Measurements from ENCODE around the gene FAM13A.

Gene FAM13A

DNA sequence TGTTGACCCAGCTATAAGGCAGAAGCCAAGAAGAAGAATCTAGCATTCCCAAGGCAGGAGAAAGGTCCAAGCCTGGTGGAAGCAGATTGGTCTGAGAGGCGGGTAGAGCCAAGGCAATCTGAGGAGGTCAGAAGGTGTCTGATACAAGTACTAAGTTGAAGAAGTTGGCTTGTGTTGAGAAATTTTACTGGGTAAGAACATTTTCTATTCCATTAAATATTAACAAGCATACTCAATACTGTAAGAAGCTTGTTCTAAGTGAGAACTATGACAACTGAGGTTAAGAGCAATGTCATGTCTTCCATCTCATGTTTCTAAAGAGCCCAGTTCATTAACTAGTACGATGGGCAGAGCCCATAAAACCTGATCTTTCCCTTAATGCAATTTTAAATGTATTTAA, 75.0 kb downstream of the FAM13A start:
- no peak for DNase-seq (ENCODE audit: low read depth)
- TF ChIP-seq, protein P1, sequence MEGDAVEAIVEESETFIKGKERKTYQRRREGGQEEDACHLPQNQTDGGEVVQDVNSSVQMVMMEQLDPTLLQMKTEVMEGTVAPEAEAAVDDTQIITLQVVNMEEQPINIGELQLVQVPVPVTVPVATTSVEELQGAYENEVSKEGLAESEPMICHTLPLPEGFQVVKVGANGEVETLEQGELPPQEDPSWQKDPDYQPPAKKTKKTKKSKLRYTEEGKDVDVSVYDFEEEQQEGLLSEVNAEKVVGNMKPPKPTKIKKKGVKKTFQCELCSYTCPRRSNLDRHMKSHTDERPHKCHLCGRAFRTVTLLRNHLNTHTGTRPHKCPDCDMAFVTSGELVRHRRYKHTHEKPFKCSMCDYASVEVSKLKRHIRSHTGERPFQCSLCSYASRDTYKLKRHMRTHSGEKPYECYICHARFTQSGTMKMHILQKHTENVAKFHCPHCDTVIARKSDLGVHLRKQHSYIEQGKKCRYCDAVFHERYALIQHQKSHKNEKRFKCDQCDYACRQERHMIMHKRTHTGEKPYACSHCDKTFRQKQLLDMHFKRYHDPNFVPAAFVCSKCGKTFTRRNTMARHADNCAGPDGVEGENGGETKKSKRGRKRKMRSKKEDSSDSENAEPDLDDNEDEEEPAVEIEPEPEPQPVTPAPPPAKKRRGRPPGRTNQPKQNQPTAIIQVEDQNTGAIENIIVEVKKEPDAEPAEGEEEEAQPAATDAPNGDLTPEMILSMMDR (IDR thresholded peaks at IDR 0.05; ENCODE audit: control insufficient read depth, insufficient read depth, low read depth, low read length, missing control alignments), result no peak
- no peak overlapping the region for H3K4me3 ChIP-seq (ENCODE audit: control insufficient read depth, low read depth, low read length)

DNA sequence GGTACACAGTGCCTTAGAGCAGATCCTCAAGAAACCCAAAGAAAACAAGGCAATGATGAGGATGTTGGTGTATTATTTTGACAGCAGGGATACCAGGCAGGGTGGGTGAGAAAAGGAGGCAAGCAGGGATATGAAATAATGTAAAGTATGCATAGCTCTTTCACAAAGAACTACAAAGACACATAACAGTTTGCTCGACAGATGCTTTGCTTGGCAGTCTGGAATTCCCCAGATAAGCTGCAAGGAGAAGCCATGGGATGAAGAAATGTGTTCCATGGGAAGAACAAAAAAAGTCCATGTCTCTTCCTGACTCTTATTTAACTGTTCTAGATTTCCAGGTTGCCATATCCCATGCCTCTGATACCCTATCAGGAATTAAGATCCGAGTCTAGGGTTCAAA, 75.4 kb downstream of the FAM13A start:
- no peak for DNase-seq (ENCODE audit: low read depth)
- H3K4me3 ChIP-seq (ENCODE audit: control insufficient read depth, low read depth, low read length), result no peak overlapping the region
- TF ChIP-seq, protein P1 (IDR thresholded peaks at IDR 0.05; ENCODE audit: control insufficient read depth, insufficient read depth, low read depth, low read length, missing control alignments), result no peak

DNA sequence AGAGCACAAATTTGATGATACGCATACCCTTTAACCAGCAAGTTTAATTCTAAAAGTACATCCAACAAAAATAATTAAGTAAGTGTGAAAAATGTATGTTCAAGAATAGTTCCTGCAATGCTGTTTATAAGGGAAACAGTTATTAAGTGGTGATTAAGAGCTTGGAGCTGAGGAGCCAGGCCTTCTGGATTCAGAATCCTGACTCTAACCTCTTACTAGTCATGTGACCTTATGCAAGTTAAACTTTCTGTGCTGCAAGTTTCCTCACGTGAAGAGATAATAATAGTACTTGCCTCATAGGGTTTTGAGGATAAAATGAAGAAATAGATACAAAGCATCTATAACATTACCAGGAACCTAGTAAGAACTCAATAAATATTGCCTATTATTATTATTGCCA, 77.7 kb downstream of the FAM13A start:
- TF ChIP-seq, protein P1 (IDR thresholded peaks at IDR 0.05; ENCODE audit: control insufficient read depth, insufficient read depth, low read depth, low read length, missing control alignments), result no peak
- DNase-seq (ENCODE audit: low read depth), result no peak
- no peak overlapping the region for H3K4me3 ChIP-seq (ENCODE audit: control insufficient read depth, low read depth, low read length)

DNA sequence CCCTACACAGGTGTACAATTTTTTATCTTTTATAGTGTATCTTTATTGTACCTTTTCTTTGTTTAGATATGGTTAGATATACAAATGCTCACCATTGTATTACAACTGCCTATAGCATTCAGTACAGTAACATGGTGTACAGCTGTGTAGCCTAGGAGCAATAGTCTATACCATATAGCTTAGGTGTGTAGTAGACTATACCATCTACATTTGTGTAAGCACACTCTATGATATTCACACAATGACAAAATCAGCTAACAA, 80.3 kb downstream of the FAM13A start:
- no peak for DNase-seq (ENCODE audit: low read depth)
- TF ChIP-seq, protein P1 (IDR thresholded peaks at IDR 0.05; ENCODE audit: control insufficient read depth, insufficient read depth, low read depth, low read length, missing control alignments), result no peak
- no peak overlapping the region for H3K4me3 ChIP-seq (ENCODE audit: control insufficient read depth, low read depth, low read length)

DNA sequence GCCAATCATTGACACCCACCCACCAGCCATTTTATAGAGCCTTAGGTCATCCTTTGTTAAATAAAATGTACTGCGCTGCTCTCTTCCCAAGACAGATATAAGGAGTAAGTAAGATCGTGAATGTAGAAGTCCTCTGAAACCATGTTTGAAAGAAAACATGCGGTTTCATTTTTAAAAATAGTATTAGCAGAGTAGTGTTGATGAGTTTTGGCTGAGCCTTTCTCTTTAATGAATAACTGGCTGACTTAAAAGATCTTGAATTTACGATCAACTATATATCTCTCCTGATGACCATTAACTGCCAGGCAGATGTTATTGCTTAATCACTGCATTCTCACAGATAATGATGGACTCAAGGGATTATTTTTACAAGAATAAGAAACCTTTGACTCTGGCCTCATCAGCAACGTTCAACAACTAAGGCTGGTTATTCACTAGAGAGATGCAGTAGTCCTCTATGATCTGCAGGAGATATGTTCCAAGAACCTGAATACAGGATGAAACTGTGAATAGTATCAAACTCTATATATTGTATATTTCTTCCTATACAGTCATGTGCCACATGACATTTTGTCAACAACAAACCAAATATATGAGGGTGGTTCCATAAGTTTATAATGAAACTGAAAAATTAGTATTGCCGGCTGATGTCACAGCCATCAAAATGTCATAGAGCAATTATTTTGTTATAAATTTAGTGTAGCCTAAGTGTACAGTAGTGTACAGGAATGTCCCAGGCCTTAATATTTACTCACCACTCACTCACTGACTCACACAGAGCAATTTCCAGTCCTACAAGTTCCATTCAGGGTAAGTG, 80.8 kb downstream of the FAM13A start:
- H3K4me3 ChIP-seq (ENCODE audit: control insufficient read depth, low read depth, low read length), result no peak overlapping the region
- no peak for DNase-seq (ENCODE audit: low read depth)
- TF ChIP-seq, protein P1 (IDR thresholded peaks at IDR 0.05; ENCODE audit: control insufficient read depth, insufficient read depth, low read depth, low read length, missing control alignments), result no peak

DNA sequence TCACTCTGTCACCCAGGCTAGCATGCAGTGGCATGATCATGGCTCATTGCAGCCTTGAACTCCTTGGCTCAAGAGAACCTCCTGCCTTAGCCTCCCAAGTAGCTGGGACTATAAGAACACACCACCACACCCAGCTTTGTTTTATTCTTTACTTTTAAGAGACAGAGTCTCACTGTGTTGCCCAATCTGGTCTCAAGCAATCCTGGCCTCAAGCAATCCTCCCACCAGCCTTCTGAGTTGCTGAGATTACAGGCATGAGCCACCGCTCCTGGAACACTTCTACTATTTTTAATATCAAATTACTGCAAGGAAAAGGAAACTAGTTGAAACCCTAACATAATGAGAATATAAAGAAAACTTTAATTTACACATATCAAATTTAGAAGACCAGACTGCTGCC, 85.4 kb downstream of the FAM13A start:
- TF ChIP-seq, protein P1 (IDR thresholded peaks at IDR 0.05; ENCODE audit: control insufficient read depth, insufficient read depth, low read depth, low read length, missing control alignments), result no peak
- H3K4me3 ChIP-seq (ENCODE audit: control insufficient read depth, low read depth, low read length), result no peak overlapping the region
- DNase-seq (ENCODE audit: low read depth), result no peak

Data from AG09309 (cell line).